Activated CD8-positive, alpha-beta memory T cell treated with anti-CD3 and anti-CD28 coated beads, Interleukin-2, amount 10 ng/mL, durations not matched to agents 7 days and 5 days (primary cell): ENCODE results near the gene HPSE2. TPM values are rescaled to one million over a fixed set of nuclear protein-coding genes. Genes with fewer than 3 reads are reported as not detected.
"Not testable (repeated sequence)": the region's sequence is repeated elsewhere in the genome, so short reads cannot be mapped to it uniquely, and the experiment has no call there.

ENCODE experiments used
- ATAC-seq: fragments of 150-1000 bp; cut with Tn5 transposase; one replicate; pipeline ENCODE4 v1.10.0; 2021; ENCODE audit warnings: moderate library complexity
- CTCF ChIA-PET: fragments of 350-600 bp; sonication (Branson Sonifier 250); formaldehyde crosslinking; loops from one replicate; lab custom pipeline; 2021; ENCODE audit warnings: antibody characterized with exemption; lab: Charles Lee
- DNase-seq: peaks from one replicate; pipeline ENCODE4 v3.0.0-alpha.2; 2020
- H3K27ac Mint-ChIP-seq: one replicate; pipeline ENCODE4 v1.8.0; 2021; ENCODE audit warnings: mild to moderate bottlenecking, mixed read lengths
- H3K27me3 Mint-ChIP-seq: one replicate; pipeline ENCODE4 v1.8.0; 2021; ENCODE audit warnings: mixed read lengths
- H3K36me3 Mint-ChIP-seq: one replicate; pipeline ENCODE4 v1.8.0; 2021; ENCODE audit warnings: mild to moderate bottlenecking, mixed read lengths
- H3K4me1 Mint-ChIP-seq: one replicate; pipeline ENCODE4 v1.8.0; 2021; ENCODE audit warnings: mixed read lengths
- H3K4me3 Mint-ChIP-seq: one replicate; pipeline ENCODE4 v1.8.0; 2021; ENCODE audit warnings: mild to moderate bottlenecking, moderate library complexity, mixed read lengths
- H3K9me3 Mint-ChIP-seq: one replicate; pipeline ENCODE4 v1.8.0; 2022; ENCODE audit warnings: low read depth, mixed read lengths
- total RNA-seq, 2 experiments: library from RNA; stranded (reverse); gene quantifications; one replicate each; pipeline ENCODE4 v1.2.3, GENCODE V29; 2021

Gene HPSE2
- total RNA-seq: not detected

DNA sequence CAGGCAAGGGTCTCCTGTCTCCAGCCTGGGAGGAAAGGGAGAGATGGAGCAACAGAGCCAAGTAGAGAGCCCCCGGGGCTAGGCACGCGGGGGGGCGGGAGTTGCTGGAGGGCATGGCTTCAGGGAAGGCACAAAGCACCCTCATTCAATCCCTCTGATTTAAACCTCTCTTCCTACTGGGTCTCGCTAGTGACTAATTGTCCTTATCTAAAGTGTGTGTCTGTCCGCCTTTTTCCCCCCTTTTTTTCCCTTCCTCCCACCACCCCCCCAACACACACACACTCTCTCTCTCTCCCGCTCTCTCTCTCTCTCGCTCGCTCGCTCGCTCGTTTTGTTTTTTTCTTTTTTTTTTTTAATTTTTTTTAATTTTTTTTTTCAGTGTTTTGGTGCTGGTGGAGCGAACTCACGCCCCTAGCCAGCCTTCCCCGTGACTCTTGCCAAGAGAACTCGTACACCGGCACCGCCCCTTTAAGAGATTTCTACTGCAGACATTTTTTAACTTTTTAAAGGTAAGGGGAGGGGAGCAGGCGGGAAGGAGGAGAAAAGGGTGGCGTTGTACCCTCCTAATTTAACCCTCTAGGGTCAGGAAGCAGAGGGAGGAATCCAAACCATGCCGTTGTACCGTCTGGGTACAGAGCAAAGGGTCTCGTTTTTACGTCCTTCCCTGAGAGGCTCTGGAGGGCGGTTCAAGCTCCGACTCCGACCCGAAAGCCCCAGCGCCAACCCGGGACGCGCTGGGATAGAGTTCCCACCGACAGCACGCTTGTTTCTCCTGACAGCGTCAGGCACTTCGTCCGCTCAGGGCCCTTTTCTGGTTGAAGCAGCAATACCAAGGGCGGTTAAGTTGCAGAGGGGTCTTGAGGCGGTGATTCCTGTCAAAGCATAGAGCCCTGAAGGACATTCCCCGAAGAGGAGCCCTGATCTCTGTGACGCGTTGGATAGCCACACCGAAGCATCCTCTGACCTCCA lies at the start of gene HPSE2:
HPSE2 (minus strand) TSS at position 195 of the 969 bp plus-strand sequence.
- Mint-ChIP-seq H3K4me3 (no peak within 1 kb of the TSS), H3K4me1 (peaks cover 19% of the 10 kb centered on the region), H3K9me3 (peaks cover 3% of the 10 kb centered on the region), H3K27ac (no peak within 1 kb of the TSS), H3K36me3 (peaks cover 2% of the 10 kb centered on the region), H3K27me3 (peaks cover 78% of the 10 kb centered on the region)
- CTCF ChIA-PET: no interaction called here
- no peak for DNase-seq
- no peak for ATAC-seq

DNA sequence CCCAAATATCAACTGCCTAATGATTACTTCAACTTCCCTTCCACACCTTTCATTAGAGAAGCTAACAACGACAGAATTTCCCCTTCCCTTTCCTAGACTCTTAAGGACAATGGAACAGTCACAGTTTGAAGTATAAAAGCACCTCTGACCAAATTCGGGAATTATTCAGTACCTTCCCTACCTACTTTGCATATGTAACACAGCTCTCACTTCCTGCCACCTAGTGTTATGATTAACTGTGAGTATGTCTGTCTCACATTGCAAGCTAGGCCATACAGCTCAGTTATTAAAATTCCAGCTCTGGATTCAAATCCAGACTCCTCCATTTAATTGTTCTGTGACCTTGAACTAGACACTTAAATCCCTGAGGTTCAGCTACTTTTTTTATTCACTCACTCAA lies 44.8 kb upstream of the HPSE2 start:
- Mint-ChIP-seq H3K4me1 (no peaks in the 10 kb centered on the region), H3K27me3 (peaks cover 18% of the 10 kb centered on the region), H3K27ac (no peak overlapping the region), H3K4me3 (no peak overlapping the region), H3K36me3 (no peaks in the 10 kb centered on the region), H3K9me3 (peaks cover 2% of the 10 kb centered on the region)
- ATAC-seq (no peak), DNase-seq (no peak)
- CTCF ChIA-PET: no interaction called here

- CTCF ChIA-PET: no interaction called here
- no peak overlapping the region for H3K4me3 Mint-ChIP-seq
- no peak for ATAC-seq
Measured at GRCh38 chr10:99279626-99280111, 44.0 kb upstream of the HPSE2 start.

DNA sequence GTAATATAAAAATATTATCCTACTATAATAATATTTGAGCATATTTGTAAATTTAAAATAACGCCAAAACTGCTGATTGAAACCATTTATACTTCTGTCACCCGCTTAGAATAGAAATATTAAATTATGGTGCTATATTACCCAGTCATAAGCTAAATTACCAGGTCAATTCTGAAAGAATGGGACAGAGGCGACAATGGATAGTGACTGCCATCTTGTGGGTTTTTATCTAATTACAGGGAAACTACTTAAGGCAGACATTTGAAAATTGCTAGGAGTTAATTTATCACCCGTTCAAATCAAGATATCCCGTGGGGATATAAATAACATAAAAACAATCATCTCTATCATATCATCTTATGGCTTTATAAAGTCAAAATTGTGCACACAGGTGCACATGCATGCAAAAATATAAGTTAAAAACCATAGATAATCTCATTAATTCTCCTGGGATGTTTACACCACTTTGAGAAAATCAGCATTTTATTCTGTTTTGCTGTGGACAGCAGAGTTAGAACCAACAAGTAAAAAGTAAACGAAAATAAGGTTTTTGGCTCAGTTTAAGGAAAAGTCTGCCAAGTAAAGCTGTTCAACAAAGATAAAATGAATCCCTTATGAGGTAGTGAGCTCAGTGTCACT lies 41.3 kb upstream of the HPSE2 start:
- no peaks in the 10 kb centered on the region for H3K4me1 Mint-ChIP-seq
- DNase-seq (no peak), ATAC-seq (no peak)
- H3K9me3 Mint-ChIP-seq: no peaks in the 10 kb centered on the region
- peaks cover 18% of the 10 kb centered on the region for H3K27me3 Mint-ChIP-seq
- no peaks in the 10 kb centered on the region for H3K36me3 Mint-ChIP-seq
- H3K4me3 Mint-ChIP-seq: no peak overlapping the region
- H3K27ac Mint-ChIP-seq: no peak overlapping the region
- CTCF ChIA-PET: no interaction called here

More at GRCh38 chr10:99279626-99280111, 44.0 kb upstream of the HPSE2 start:
- Mint-ChIP-seq H3K4me1 (no peaks in the 10 kb centered on the region), H3K9me3 (peaks cover 2% of the 10 kb centered on the region), H3K36me3 (no peaks in the 10 kb centered on the region), H3K27ac (no peak overlapping the region), H3K27me3 (peaks cover 19% of the 10 kb centered on the region)
- no peak for DNase-seq

DNA sequence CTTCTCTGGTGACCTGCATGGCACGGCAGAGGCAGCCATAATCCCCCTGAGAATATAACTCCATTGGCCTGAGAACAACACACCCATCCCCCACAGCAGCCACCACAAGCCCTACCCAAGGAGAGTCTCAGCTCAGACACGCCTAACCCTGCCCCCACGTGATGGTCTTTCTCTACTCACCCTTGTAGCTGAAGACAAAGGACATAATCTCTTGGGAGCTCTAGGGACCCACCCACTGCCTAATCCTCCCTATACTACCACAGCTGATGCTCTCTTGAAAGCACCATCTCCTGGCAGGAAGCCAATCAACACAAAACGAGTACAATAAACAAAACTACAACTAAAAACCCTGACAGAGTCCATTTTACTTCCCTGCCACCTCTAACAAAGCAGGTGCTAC lies 30.7 kb upstream of the HPSE2 start:
- Mint-ChIP-seq H3K4me3 (no peak overlapping the region), H3K36me3 (no peaks in the 10 kb centered on the region), H3K27me3 (peaks cover 3% of the 10 kb centered on the region), H3K9me3 (peaks cover 3% of the 10 kb centered on the region), H3K27ac (no peak overlapping the region), H3K4me1 (no peaks in the 10 kb centered on the region)
- CTCF ChIA-PET: no interaction called here
- ATAC-seq: no peak
- DNase-seq: no peak

DNA sequence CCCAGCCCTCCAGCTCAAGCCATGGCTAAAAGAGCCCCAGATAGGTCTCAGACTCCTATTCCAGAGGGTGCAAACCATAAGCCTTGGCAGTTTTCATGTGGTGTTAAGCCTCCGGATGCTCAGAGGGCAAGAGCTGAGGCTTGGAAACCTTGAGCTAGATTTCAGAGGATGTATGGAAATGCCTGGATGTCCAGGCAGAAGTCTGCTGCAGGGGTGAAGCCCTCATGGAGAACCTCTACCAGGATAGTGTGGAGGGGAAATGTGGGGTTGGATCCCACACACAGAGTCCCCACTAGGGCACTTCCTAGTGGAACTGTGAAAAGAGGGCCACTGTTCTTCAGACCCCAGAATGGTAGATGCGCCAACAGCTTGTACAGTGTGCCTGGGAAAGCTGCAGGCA lies 13.2 kb upstream of the HPSE2 start:
- ATAC-seq (no peak), DNase-seq (no peak)
- no peak overlapping the region for H3K27ac Mint-ChIP-seq
- H3K27me3 Mint-ChIP-seq: peaks cover 8% of the 10 kb centered on the region
- peaks cover 1% of the 10 kb centered on the region for H3K36me3 Mint-ChIP-seq
- no peaks in the 10 kb centered on the region for H3K4me1 Mint-ChIP-seq
- peaks cover 6% of the 10 kb centered on the region for H3K9me3 Mint-ChIP-seq
- CTCF ChIA-PET: no interaction called here
- H3K4me3 Mint-ChIP-seq: no peak overlapping the region

DNA sequence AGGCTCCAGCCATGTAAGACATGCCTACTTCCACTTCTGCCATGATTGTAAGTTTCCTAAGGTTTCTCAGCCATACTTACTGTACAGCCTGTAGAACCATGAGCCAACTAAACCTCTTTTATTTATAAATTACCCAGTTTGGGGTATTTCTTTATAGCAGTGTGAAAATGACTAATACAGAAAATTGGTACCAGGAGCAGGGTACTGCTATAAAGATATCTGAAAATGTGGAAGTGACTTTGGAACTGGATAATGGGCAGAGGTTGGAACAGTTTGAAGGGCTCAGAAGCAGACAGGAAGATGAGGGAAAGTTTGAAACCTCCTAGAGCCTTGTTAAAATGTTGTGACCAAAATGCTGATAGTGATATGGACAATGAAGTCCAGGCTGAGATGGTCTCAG lies 12.2 kb upstream of the HPSE2 start:
- CTCF ChIA-PET: interaction anchor here (1.6 kb wide), 2 partner anchors 14 to 19 kb away, joined by 4 to 10 read pairs; no protein-coding TSS in a partner anchor
- not testable (repeated sequence) for H3K36me3 Mint-ChIP-seq, ATAC-seq, H3K9me3 Mint-ChIP-seq, H3K27ac Mint-ChIP-seq, H3K4me3 Mint-ChIP-seq, H3K27me3 Mint-ChIP-seq, H3K4me1 Mint-ChIP-seq, DNase-seq

DNA sequence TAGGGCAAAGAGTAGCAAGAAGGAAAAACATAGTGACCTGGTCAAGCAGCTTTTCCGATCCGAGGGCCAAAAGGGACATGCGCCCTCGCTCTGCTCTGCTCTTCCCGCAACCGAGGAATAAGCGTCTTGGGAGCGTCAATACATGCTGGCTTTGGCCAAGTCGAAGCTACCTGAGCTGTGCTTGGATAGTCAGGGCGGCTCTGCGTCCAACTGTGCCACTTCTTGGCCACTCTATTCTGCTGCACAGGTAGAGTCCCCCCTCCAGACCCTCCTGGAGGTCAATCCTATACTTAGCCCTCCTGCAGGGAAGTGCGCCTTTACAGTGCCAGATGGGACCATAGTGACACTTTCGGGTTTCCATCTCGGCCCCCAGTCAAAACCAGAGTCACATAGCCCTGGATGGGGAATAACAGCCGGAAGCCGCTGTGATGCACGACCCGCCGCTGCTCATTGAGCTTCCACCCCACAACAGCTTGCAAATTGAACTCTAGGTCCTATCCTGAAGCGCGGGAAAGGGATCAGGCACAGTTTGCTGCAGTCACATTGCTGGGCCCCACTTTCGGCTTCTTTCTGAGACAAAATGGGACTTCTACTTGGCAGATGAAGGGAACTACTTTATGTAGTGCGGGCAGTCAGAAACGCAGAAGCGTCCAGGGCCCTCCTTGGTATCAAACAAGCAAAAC lies 1.1 kb upstream of the HPSE2 start:
- no peak overlapping the region for H3K27ac Mint-ChIP-seq
- ATAC-seq: no peak
- H3K9me3 Mint-ChIP-seq: peaks cover 3% of the 10 kb centered on the region
- no peak for DNase-seq
- H3K27me3 Mint-ChIP-seq: peaks cover 71% of the 10 kb centered on the region
- peaks cover 2% of the 10 kb centered on the region for H3K36me3 Mint-ChIP-seq
- no peak overlapping the region for H3K4me3 Mint-ChIP-seq
- H3K4me1 Mint-ChIP-seq: peaks cover 19% of the 10 kb centered on the region
- CTCF ChIA-PET: interaction anchor here (0.7 kb wide), 1 partner anchor 10 kb away, joined by 3 read pairs; no protein-coding TSS in a partner anchor

DNA sequence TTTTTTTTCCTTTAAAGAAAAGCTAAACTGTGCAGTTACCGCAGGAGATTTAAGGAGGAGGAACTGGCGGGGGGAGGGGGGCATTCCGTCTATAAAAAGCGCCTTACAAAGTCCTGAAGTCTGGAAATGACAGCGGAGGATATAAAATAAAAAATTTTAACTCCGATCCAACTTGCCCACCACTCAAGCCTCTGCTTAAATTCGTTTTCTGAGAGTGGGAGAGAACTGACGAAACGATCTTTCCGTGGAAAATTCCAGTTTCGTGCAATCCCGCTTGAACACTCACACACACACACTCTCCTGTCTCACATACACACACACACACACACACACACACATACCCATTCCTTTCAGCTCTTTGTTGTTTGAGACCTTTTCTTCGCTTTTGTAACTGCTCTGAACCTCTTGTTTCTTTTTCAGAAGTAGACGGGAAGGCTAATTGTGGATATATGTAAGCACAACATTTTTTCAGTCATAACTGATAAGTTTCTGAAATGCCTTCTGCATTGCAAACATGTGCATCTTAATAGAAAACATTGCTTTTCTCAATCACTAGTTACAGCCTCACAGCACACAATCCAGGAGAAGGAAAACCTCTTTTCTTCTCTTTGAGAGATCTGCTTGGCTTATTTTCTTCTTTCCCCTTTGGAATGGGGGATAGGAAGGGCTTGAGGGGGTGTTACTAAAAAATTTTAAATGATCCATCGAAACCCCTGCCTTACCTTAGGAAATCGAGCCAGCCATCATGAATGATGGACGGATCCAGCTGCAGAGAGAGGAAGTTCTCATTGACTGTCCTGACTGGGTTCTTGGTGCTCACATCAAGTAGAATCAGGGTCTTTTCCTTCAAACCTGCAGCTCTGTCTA lies 628 bp downstream of the HPSE2 start:
- Mint-ChIP-seq H3K27me3 (peaks cover 77% of the 10 kb centered on the region), H3K9me3 (peaks cover 3% of the 10 kb centered on the region), H3K36me3 (peaks cover 2% of the 10 kb centered on the region), H3K4me3 (no peak overlapping the region), H3K4me1 (peaks cover 19% of the 10 kb centered on the region), H3K27ac (no peak overlapping the region)
- CTCF ChIA-PET: interaction anchor here (1.6 kb wide), 1 partner anchor 12 kb away, joined by 10 read pairs; no protein-coding TSS in a partner anchor
- DNase-seq (no peak), ATAC-seq (no peak)

GRCh38 chr10:99234041-99234790 lies 1.4 kb downstream of the HPSE2 start:
- CTCF ChIA-PET: interaction anchor here (0.9 to 1.6 kb wide), 2 partner anchors 13 to 19 kb away, joined by 3 to 10 read pairs; no protein-coding TSS in a partner anchor
- Mint-ChIP-seq H3K4me3 (peak overlapping the region; percentile 28), H3K36me3 (peaks cover 2% of the 10 kb centered on the region), H3K27me3 (peaks cover 85% of the 10 kb centered on the region), H3K9me3 (peaks cover 3% of the 10 kb centered on the region), H3K27ac (no peak overlapping the region), H3K4me1 (peaks cover 19% of the 10 kb centered on the region)
- DNase-seq (peak; percentile 68), ATAC-seq (peak; percentile 73)

- H3K27ac Mint-ChIP-seq: no peak overlapping the region
- CTCF ChIA-PET: interaction anchor here (0.9 to 1.6 kb wide), 2 partner anchors 13 to 20 kb away, joined by 3 to 10 read pairs; no protein-coding TSS in a partner anchor
Measured at GRCh38 chr10:99233689-99234037, 2.0 kb downstream of the HPSE2 start.

More at GRCh38 chr10:99233689-99234037, 2.0 kb downstream of the HPSE2 start:
- H3K36me3 Mint-ChIP-seq: peaks cover 2% of the 10 kb centered on the region
- H3K4me1 Mint-ChIP-seq: peaks cover 19% of the 10 kb centered on the region
- H3K4me3 Mint-ChIP-seq: no peak overlapping the region
- DNase-seq: no peak
- peaks cover 89% of the 10 kb centered on the region for H3K27me3 Mint-ChIP-seq
- no peak for ATAC-seq
- H3K9me3 Mint-ChIP-seq: peaks cover 3% of the 10 kb centered on the region
